Right lung (tissue), 10 donors: ENCODE measurements around the gene ZDHHC15. TPM values are rescaled to one million over a fixed set of nuclear protein-coding genes. Genes with fewer than 3 reads are reported as not detected.
A peak's percentile ranks its signal among the peaks of the same experiment; 100 is the strongest.
"Not testable (repeated sequence)": the region's sequence is repeated elsewhere in the genome, so short reads cannot be mapped to it uniquely, and the experiment has no call there.

Experiments used
- DNase-seq, 2 donors: peaks; one replicate each; pipeline ENCODE4 v3.0.0-alpha.2; 2013
- long read RNA-seq, 8 donors: transcript quantifications; one replicate each; lab custom pipeline, GENCODE V29; 2026
- polyA plus RNA-seq, 5 donors: library from polyadenylated mRNA; unstranded; fragments of 120-200 nt; gene quantifications; one replicate each; pipeline versions ENCODE4 v1.2.1 to v1.2.3, GENCODE V29; 2013; ENCODE audit warnings: inconsistent platforms in 1 of 5, low replicate concordance in 1 of 5; ENCODE audit not compliant: insufficient read length in 5 of 5, insufficient read depth in 1 of 5

Gene ZDHHC15
- 1 to 10 TPM; 4.0 to 8.5 (median 7.8) TPM for polyA plus RNA-seq
- long read RNA-seq, donor 1, full-length matches to known transcripts, result 2 of 2 reads
- long read RNA-seq, donor 1, partial matches to known transcripts, result 0 of 2 reads
- long read RNA-seq, donor 1, other reads (novel, unspliced or antisense), result 0 of 2 reads
- long read RNA-seq, donor 2, full-length matches to known transcripts, result 1 of 1 reads
- long read RNA-seq, donor 2, partial matches to known transcripts, result 0 of 1 reads
- long read RNA-seq, donor 2, other reads (novel, unspliced or antisense), result 0 of 1 reads
- long read RNA-seq, donor 3, full-length matches to known transcripts, result 1 of 1 reads
- long read RNA-seq, donor 3, partial matches to known transcripts, result 0 of 1 reads
- long read RNA-seq, donor 3, other reads (novel, unspliced or antisense), result 0 of 1 reads
- long read RNA-seq, donor 4, full-length matches to known transcripts, result 1 of 1 reads
- long read RNA-seq, donor 4, partial matches to known transcripts, result 0 of 1 reads
- long read RNA-seq, donor 4, other reads (novel, unspliced or antisense), result 0 of 1 reads
- long read RNA-seq, donor 5, result 0 reads
- long read RNA-seq, donor 6, full-length matches to known transcripts, result 1 of 1 reads
- long read RNA-seq, donor 6, partial matches to known transcripts, result 0 of 1 reads
- long read RNA-seq, donor 6, other reads (novel, unspliced or antisense), result 0 of 1 reads
- long read RNA-seq, donor 7, result 0 reads
- long read RNA-seq, donor 8, result 0 reads

DNA sequence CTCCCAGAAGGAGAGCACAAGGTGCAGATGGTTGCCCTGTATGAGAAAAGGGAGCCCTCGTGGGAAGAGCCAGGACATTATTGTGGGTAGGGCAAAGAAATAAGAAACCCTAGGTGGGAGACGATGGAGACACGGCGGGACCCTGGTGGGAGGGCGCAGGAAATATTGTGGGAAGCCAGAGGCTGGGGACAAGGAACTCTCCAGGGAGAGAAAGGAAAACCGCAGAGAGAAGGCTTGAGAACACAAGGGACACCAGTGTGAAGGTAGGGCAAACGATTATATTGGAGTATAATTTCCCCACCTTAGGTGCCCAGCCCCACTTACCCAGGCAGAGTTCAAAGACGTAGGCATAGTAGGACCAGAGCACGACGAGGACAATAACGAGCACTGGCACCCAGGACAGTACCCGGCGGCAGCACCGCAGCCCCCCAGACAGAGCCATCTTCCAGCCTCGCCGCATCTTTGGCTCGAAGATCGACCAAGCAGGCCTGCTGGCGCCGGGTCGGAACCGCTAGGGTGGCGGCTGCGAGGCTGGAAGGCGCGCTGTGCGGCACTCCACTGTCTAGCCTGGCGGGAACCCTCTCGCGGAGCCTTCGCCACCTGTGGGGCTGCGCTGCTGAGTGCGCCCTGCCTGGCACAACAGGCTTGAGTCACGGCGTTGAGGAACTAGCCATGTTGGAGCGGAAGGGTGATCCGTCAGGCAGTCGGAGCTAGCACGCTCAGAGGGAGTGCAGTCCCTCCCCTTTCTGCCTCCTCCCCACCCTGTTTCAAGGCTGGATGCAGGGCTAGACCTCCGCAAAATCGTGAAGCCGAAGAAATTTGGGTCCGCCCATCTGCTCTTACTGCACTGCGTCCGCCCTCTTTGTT lies at the start of gene ZDHHC15:
Gene ZDHHC15 (minus strand): TSS at position 473 of the 867 bp plus-strand sequence. CDS start 13 bp downstream, at position 460.
- DNase-seq, result peak; percentile 63

GRCh38 chrX:75560544-75560943 lies 37.7 kb upstream of the ZDHHC15 start:
- DNase-seq, result not testable (repeated sequence)

- peak; percentile 38 to 44 for DNase-seq
These were observed 24.9 kb upstream of the ZDHHC15 start for GRCh38 chrX:75547783-75548182.

DNA sequence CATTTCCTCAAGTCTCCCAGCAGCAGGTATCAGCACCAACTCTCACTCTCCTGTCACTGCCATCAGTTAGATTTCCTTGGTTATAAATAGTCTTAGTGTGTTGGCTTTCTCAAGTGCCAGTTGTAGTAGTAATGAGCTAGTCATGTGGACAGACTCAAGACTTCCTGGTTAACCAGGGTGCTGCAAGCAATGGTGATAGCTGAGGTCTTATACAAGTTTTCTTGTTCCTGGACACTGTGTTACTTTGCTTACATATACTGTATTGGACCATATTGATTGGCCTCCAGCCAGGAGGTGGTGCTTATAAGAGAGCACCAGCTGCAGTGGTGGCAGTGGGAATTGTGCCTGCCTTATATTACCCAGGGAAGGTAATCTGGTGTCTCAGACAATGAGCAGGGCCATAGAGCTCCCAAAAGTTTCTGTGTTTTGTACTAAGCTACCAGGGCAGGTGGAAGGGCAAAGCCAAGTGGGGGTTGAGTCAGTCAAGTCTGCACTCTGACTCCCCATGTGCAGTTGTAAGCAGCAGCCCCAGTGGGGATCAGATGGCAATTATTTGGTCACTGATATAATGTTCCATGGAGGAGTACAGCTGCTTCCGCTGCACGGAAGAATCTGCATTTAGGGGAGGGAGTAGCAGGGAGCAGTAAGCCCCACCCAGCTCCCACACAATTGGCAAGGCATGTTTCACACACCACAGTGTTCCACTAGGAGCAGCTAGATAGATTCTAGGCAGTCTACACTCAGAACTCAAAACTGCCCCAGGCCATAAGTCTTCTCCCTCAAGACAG lies 24.1 kb upstream of the ZDHHC15 start:
- DNase-seq, result no peak

DNA sequence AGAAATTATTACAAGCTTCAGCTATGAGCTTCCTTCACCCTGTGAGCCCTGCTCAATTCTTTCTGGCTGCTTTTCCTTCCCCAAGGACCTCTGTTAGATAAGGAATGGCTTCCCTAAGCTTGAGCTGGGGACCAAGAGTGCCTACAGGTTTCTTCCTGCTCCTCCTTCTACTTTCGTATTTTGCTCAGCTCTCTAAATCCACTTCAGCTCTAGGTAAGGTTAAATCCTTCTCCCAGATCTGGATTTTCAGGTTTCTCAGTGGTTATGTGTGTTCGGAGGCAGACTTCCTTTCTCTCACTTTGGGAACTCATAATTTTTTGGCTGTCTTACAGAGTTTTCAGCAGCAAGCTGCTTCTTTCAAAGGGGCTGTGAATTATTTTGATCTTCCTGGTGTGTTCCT lies 21.9 kb upstream of the ZDHHC15 start:
- no peak for DNase-seq

- DNase-seq, result no peak
These were observed 38.9 kb downstream of the ZDHHC15 start for GRCh38 chrX:75483933-75484332.

- DNase-seq, result not testable (repeated sequence)
These were observed 61.1 kb downstream of the ZDHHC15 start for GRCh38 chrX:75461780-75462179.

DNA sequence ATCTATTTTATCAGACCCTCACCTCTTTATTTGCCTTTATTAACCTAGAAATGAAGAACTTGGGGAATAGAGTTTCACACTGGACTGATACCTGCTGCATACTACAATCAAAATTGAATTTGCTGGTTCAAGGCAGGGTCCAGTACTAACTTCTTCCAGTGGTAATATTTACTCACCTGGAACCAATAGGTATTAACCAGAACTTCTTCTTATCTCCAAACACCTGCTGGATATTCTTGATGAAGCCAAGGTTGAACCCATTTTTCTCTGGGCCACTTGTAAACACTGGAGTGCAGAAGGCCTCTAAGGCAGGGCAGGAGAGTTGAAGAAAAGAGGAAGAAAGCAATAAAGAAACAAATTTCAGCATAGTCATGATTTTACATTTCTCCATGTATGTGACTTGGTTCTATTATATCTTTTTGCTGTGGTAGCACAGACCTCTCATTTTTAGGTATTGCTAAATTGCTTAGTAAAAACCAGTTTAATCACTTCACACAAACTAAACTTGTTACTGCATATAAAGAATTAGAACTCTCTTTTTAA lies 101.1 kb downstream of the ZDHHC15 start:
- DNase-seq, result no peak

DNA sequence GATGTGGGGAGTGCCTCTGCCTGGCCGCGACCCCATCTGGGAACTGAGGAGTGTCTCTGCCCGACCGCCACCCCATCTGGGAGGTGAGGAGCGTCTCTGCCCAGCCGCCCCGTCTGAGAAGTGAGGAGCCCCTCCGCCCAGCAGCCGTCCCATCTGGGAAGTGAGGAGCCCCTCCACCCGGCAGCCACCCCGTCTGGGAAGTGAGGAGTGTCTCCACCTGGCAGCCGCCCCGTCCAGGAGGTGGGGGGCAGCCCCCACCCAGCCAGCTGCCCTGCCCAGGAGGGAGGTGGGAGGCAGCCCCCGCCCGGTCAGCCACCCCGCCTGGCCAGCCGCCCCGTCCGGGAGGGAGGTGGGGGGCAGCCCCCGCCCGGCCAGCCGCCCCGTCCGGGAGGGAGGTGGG lies 115.7 kb downstream of the ZDHHC15 start:
- not testable (repeated sequence) for DNase-seq

DNA sequence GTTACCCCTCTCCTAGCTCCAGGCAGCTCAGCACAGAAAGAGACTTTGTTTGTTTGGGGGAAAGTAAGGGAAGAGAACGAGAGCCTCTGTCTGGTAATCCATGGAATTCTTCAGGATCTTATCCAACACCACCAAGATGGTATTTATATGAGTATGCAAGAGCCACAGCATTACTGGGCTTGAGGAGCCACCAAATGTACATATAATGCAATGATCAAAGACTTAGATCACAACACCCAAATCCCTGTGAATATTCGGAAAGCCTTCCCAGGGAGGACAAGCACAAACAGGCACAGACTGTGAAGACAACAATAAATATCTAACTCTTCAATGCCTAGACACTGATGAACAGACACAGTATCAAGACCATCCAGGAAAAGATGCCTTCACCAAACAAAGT lies 132.4 kb downstream of the ZDHHC15 start:
- DNase-seq, result no peak

- DNase-seq, result peak; percentile 6 to 23
These were observed 153.1 kb downstream of the ZDHHC15 start for GRCh38 chrX:75369721-75370120.

DNA sequence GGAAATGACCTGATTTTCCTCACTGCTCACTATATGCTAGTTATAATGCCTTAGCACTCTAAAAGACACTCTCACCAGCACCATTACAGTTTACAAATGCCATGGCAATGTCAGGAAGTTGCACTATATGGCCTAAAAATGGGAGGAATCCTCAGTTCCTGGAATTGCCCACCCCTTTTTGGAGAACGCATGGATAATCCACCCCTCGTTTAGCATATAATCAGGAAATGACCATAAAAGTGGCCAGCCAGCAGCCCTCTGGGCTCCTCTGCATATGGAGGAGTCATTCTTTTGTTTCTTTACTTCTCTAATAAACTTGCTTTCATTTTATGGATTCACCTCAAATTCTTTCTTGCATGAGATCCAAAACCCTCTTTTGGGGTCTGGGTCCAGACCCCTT lies 156.0 kb downstream of the ZDHHC15 start:
- DNase-seq, result no peak

DNA sequence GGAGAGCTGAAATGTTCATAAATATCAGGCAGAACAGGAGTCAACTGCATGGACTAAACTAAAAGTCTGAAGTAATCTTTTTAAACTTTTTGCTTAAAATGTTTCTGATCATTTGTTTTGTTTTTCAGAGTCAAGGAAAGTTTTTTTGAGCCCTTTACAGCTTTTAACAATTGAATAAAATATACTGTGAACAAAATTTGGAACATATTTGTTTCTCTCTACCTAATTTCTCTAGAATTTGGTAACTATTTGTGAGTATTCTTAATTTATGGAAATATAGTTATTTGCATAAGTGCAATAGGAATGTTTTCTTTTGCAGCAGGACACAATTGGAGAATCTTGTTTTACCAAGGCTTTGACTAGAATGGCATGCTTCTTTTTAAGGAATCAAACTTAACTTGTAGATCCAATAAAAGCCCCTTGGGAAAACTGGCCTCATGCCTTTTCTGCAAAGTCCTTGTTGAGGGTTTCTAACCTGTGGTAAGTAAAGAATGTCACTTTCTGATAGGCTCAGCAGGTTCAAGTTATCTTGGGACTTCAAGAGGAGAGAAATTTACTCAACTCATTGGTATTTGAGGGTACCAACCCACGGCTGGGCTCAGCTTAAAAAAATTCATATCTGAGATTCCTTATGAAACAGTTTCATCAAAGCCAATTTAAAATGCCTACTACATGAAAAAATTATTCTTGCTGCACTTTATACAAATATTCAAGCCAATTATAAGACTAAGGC lies 157.4 kb downstream of the ZDHHC15 start:
- DNase-seq, result no peak

DNA sequence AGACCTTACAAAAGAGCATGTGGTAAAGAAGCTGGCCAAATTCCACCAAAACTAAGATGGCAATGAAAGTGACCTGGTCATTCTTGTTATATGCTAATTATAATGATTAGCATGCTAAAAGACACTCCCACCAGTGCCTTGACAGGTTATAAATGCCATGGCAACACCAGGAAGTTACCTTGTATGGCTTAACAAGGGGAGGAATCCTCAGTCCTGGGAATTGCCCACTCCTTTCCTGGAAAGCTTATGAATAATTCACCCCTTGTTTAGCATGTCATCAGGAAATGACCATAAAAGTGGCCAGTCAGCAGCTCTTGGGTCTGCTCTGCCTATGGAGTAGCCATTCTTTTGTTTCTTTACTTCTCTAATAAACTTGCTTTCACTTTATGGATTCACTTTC lies 161.0 kb downstream of the ZDHHC15 start:
- DNase-seq, result no peak

DNA sequence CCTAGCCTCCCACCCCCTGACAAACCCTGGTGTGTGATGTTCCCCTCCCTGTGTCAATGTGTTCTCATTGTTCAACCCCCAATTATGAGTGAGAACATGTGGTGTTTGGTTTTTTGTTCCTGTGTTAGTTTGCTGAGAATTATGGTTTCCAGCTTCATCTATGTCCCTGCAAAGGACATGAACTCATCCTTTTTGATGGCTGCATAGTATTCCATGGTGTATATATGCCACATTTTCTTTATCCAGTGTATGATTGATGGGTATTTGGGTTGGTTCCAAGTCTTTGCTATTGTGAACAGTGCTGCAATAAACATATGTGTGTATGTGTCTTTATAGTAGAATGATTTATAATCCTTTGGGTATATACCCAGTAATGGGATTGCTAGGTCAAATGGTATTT lies 174.2 kb downstream of the ZDHHC15 start:
- not testable (repeated sequence) for DNase-seq

- no peak for DNase-seq
These were observed 185.3 kb downstream of the ZDHHC15 start for GRCh38 chrX:75337525-75337924.

DNA sequence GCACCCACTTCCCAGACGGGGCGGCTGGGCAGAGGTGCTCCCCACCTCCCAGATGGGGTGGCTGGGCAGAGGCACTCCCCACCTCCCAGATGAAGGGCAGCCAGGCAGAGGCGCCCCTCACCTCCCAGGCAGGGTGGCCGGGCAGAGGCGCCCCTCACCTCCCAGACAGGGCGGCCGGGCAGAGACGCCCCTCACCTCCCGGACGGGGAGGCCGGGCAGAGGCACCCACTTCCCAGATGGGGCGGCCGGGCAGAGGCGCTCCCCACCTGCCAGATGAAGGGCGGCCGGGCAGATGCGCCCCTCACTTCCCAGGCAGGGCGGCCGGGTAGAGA lies 187.7 kb downstream of the ZDHHC15 start:
- no peak for DNase-seq

DNA sequence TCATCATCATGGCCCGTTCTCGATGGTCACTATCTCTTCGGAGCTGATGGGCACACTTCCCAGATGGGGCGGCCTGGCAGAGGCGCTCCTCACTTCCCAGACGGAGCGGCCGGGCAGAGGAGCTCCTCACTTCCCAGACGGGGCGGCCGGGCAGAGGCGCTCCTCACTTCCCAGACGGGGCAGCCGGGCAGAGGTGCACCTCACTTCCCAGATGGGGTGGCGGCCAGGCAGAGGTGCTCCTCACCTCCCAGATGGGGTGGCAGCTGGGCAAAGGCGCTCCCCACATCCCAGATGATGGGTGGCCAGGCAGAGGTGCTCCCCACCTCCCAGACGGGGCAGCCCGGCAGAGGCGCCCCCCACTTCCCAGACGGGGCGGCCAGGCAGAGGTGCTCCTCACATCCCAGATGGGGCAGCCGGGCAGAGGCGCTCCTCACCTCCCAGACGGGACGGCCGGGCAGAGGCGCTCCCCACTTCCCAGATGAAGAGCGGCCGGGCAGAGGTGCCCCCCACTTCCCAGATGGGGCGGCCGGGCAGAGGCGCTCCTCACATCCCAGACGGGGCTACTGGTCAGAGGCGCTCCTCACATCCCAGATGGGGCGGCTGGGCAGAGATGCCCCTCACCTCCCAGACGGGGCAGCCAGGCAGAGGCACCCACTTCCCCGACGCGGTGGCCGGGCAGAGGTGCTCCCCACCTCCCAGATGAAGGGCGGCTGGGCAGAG lies 188.3 kb downstream of the ZDHHC15 start:
- DNase-seq, result not testable (repeated sequence)

GRCh38 chrX:75327607-75328006 lies 195.2 kb downstream of the ZDHHC15 start:
- DNase-seq, result no peak
